Mesenchymal stem cell (in vitro differentiated cells and primary cell): ENCODE data around the gene HOXC10.
A peak's percentile ranks its signal among the peaks of the same experiment; 100 is the strongest.

Experiments used
- DNase-seq: peaks from one replicate; pipeline ENCODE4 v3.0.0-alpha.2; 2013
- H2AFZ ChIP-seq: one replicate; pipeline ENCODE4 v1.6.1; 2013; ENCODE audit warnings: low read depth, mild to moderate bottlenecking, control low read depth, inconsistent platforms, low read length, moderate library complexity
- H2AK5ac ChIP-seq: 2 replicates; pipeline ENCODE4 v1.6.1; 2013; ENCODE audit warnings: low read length, moderate library complexity, mild to moderate bottlenecking, inconsistent platforms; ENCODE audit not compliant: severe bottlenecking
- H2BK120ac ChIP-seq: one replicate; pipeline ENCODE4 v1.6.1; 2013; ENCODE audit warnings: low read depth, mild to moderate bottlenecking, inconsistent platforms, low read length, moderate library complexity
- H2BK12ac ChIP-seq, 2 experiments: one replicate each; pipeline ENCODE4 v1.6.1; 2013; ENCODE audit warnings: inconsistent platforms in 2 of 2, low read length in 2 of 2, mild to moderate bottlenecking in 2 of 2, moderate library complexity in 2 of 2, control low read depth in 1 of 2
- H2BK15ac ChIP-seq: one replicate; pipeline ENCODE4 v1.6.1; 2013; ENCODE audit warnings: mild to moderate bottlenecking, low read depth, inconsistent platforms; ENCODE audit not compliant: poor library complexity, severe bottlenecking
- H2BK5ac ChIP-seq: 2 replicates; pipeline ENCODE4 v1.6.1; 2013; ENCODE audit warnings: low read depth, mild to moderate bottlenecking, low read length, control low read depth, inconsistent platforms; ENCODE audit not compliant: poor library complexity, severe bottlenecking
- H3K14ac ChIP-seq, 2 experiments: one replicate each; pipeline ENCODE4 v1.6.1; 2013; ENCODE audit warnings: inconsistent platforms in 2 of 2, low read length in 2 of 2, control low read depth in 1 of 2, mild to moderate bottlenecking in 1 of 2, moderate library complexity in 1 of 2
- H3K18ac ChIP-seq, 2 experiments: one replicate each; pipeline ENCODE4 v1.6.1; 2013; ENCODE audit warnings: inconsistent platforms in 2 of 2, low read length in 2 of 2, control low read depth in 1 of 2, low read depth in 1 of 2, mild to moderate bottlenecking in 1 of 2
- H3K23ac ChIP-seq, 2 experiments: one replicate each; pipeline ENCODE4 v1.6.1; 2013; ENCODE audit warnings: inconsistent platforms in 2 of 2, low read length in 2 of 2, mild to moderate bottlenecking in 2 of 2, moderate library complexity in 2 of 2, control low read depth in 1 of 2
- H3K27ac ChIP-seq: 2 replicates; pipeline ENCODE4 v1.5.1; 2013; ENCODE audit warnings: mild to moderate bottlenecking, moderate library complexity, low read length, control low read depth, inconsistent platforms; ENCODE audit not compliant: poor library complexity, severe bottlenecking
- H3K27me3 ChIP-seq, 2 experiments: 2 replicates each; pipeline versions ENCODE4 v1.6.1 to v1.7.0; 2013; ENCODE audit warnings: low read length in 2 of 2, mild to moderate bottlenecking in 2 of 2, moderate library complexity in 2 of 2, control low read depth in 1 of 2, inconsistent platforms in 1 of 2; ENCODE audit not compliant: control insufficient read depth in 1 of 2, insufficient read depth in 1 of 2
- H3K36me3 ChIP-seq, 2 experiments: 2 replicates each; pipeline versions ENCODE4 v1.6.1 to v1.7.0; 2013; ENCODE audit warnings: low read length in 2 of 2, control low read depth in 1 of 2, inconsistent platforms in 1 of 2, low read depth in 1 of 2, mild to moderate bottlenecking in 1 of 2; ENCODE audit not compliant: insufficient read depth in 2 of 2, control insufficient read depth in 1 of 2
- H3K4ac ChIP-seq, 2 experiments: one replicate each; pipeline ENCODE4 v1.6.1; 2013; ENCODE audit warnings: inconsistent platforms in 2 of 2, low read length in 2 of 2, mild to moderate bottlenecking in 2 of 2, moderate library complexity in 2 of 2, control low read depth in 1 of 2, low read depth in 1 of 2
- H3K4me1 ChIP-seq: 2 replicates; pipeline ENCODE4 v1.6.1; 2013; ENCODE audit warnings: low read depth, low read length, control low read depth; ENCODE audit not compliant: control insufficient read depth, insufficient read depth
- H3K4me2 ChIP-seq: 2 replicates; pipeline ENCODE4 v1.6.1; 2013; ENCODE audit warnings: low read length, mild to moderate bottlenecking, inconsistent platforms; ENCODE audit not compliant: poor library complexity, severe bottlenecking
- H3K4me3 ChIP-seq, 2 experiments: 2 replicates each; pipeline versions ENCODE4 v1.5.1 to v1.7.0; 2013; ENCODE audit warnings: low read length in 2 of 2, mild to moderate bottlenecking in 2 of 2, control low read depth in 1 of 2, low read depth in 1 of 2; ENCODE audit not compliant: insufficient read depth in 1 of 2
- H3K79me1 ChIP-seq: replicated peaks from 2 replicates; pipeline ENCODE4 v1.6.1; 2013; ENCODE audit warnings: mild to moderate bottlenecking, control low read depth, low read length, inconsistent platforms; ENCODE audit not compliant: poor library complexity, severe bottlenecking
- H3K9ac ChIP-seq: 2 replicates; pipeline ENCODE4 v1.7.0; 2013; ENCODE audit warnings: mild to moderate bottlenecking, low read length, moderate library complexity
- H3K9me3 ChIP-seq: 2 replicates; pipeline ENCODE4 v1.7.0; 2013; ENCODE audit warnings: mild to moderate bottlenecking, low read length; ENCODE audit not compliant: control insufficient read depth
- H4K8ac ChIP-seq: one replicate; pipeline ENCODE4 v1.6.1; 2013; ENCODE audit warnings: inconsistent platforms, mild to moderate bottlenecking, low read length, moderate library complexity
- H4K91ac ChIP-seq: one replicate; pipeline ENCODE4 v1.6.1; 2013; ENCODE audit warnings: mild to moderate bottlenecking, low read length, inconsistent platforms
- WGBS: methylation state at CpG from one replicate; pipeline ENCODE4 v1.1.7; 2013; ENCODE audit warnings: mixed read lengths; 5-methylcytosine and 5-hydroxymethylcytosine counted together

Gene HOXC10

DNA sequence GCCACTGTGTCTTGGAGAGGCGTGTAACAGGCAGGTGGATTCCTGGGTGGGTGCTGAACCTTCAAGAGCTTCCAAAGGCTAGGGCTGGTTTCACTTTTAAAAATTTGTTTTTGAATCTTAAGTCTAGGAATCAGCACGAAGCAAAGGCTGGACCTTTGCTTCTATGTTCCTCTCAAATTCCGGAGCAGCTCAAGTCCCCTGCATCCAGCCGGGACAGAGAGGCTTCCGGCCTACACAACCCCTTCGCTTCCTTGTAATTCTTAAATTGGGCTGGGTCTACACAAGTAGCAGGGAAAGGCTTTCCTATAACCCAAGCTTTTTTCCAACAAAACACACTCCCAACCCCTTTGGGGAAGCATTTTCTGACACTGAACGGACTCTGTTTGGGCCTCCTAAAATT is 21.9 kb upstream of the HOXC10 start:
- no peak overlapping the region for H3K18ac ChIP-seq
- H3K36me3 ChIP-seq: no peaks in the 10 kb centered on the region
- no peak overlapping the region for H2AFZ ChIP-seq
- no peak overlapping the region for H4K91ac ChIP-seq
- H3K79me1 ChIP-seq: no peaks in the 10 kb centered on the region
- no peak overlapping the region for H2AK5ac ChIP-seq
- H2BK12ac ChIP-seq: no peak overlapping the region
- H3K9me3 ChIP-seq: peaks cover 15% of the 10 kb centered on the region
- H4K8ac ChIP-seq: no peak overlapping the region
- no peak overlapping the region for H3K4me2 ChIP-seq
- H3K14ac ChIP-seq: no peak overlapping the region
- peaks cover 100% of the 10 kb centered on the region in 2 experiments for H3K27me3 ChIP-seq
- H3K9ac ChIP-seq: no peak overlapping the region
- H2BK120ac ChIP-seq: no peak overlapping the region
- no peak for DNase-seq
- H3K4ac ChIP-seq: no peak overlapping the region
- peaks cover 19% of the 10 kb centered on the region for H3K4me1 ChIP-seq
- whole genome bisulfite sequencing: 34% methylated on average over 7 of the region's 7 CpGs
- no peak overlapping the region for H3K4me3 ChIP-seq
- no peak overlapping the region for H2BK5ac ChIP-seq
- no peak overlapping the region for H3K23ac ChIP-seq
- H3K27ac ChIP-seq: no peak overlapping the region
- no peak overlapping the region for H2BK15ac ChIP-seq

DNA sequence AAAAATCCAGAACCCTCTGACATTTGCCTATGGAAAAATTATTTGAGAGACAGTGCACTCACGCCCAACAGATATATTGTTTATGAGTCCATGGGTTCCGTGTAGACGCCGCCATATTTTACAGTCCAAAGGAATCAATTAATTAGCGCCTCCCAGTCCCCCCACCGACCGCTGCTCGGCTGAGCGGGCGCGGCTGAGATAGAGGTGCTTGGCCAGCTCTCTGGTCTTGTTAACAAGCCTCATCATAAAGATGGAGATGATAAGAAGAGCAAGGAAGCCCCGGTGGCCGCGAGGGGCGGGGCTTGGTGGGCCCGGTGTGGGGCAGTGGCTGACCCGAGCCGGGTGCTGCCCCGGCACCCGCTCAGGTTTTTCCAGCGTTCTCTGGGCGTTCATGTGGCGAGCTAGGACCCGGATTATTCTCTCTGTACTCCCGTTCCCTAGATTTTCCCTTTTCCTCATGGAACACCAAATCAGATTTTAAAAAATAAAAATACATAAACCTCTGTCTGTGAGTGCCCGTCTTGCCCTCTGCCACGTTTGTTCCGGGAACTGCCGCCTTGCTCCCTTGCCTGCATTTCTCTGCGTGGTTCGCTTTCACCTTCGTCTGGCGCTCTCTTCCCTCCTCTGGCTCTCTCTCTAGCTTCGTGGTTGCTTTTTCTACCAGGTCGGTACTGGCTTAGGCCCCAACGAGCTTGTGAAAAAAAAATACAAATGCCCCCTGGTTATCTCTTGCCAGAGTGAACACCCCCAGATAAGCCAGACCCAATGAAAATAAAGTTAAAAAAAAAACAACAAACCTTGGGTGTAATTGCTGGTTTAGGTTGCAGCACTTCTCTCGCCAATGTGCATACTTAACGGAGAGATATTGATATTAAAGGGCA is 21.3 kb upstream of the HOXC10 start:
- no peak overlapping the region for H2AFZ ChIP-seq
- H3K4me3 ChIP-seq: no peak overlapping the region
- no peak overlapping the region for H3K9ac ChIP-seq
- H3K4me1 ChIP-seq: peaks cover 19% of the 10 kb centered on the region
- H2BK120ac ChIP-seq: no peak overlapping the region
- H3K4ac ChIP-seq: no peak overlapping the region
- H3K27me3 ChIP-seq: peaks cover 100% of the 10 kb centered on the region in 2 experiments
- H4K91ac ChIP-seq: no peak overlapping the region
- no peaks in the 10 kb centered on the region for H3K79me1 ChIP-seq
- peak overlapping the region in 1 of 2 experiments; percentile 24 for H3K23ac ChIP-seq
- H3K9me3 ChIP-seq: peaks cover 10% of the 10 kb centered on the region
- no peak overlapping the region for H3K27ac ChIP-seq
- WGBS: 12% methylated on average over 37 of the region's 38 CpGs
- H2BK5ac ChIP-seq: no peak overlapping the region
- no peak overlapping the region for H3K14ac ChIP-seq
- H2AK5ac ChIP-seq: no peak overlapping the region
- DNase-seq: no peak
- H3K18ac ChIP-seq: no peak overlapping the region
- H3K4me2 ChIP-seq: no peak overlapping the region
- H4K8ac ChIP-seq: no peak overlapping the region
- no peak overlapping the region for H2BK15ac ChIP-seq
- no peaks in the 10 kb centered on the region for H3K36me3 ChIP-seq
- H2BK12ac ChIP-seq: no peak overlapping the region

DNA sequence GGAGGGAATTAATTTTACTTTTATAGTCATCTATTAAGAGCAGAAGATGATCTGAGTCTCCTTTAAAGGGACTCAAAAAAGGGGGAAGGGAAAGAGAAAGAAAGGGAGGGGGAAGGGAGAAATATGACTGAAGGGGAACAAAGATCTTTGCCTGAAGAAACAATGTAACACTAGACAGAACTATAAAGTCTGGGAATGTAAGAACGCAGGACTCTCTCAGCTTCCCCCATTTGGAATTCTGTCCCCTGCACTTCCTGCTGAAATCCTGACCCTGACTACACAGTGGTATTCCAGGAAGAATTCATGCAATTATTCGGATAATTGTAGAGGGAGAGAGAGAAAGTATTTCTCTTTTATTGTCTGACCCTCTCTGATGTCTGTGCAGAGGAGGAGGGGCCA is 20.6 kb upstream of the HOXC10 start:
- Histone ChIP-seq H3K23ac (no peak overlapping the region), H2BK15ac (no peak overlapping the region), H4K91ac (no peak overlapping the region), H2AK5ac (no peak overlapping the region), H3K9me3 (peaks cover 10% of the 10 kb centered on the region), H3K14ac (no peak overlapping the region), H3K9ac (no peak overlapping the region), H3K4ac (no peak overlapping the region), H3K27ac (no peak overlapping the region), H2BK5ac (no peak overlapping the region), H3K36me3 (no peaks in the 10 kb centered on the region), H3K4me1 (peaks cover 19% of the 10 kb centered on the region), H3K18ac (no peak overlapping the region), H3K79me1 (no peaks in the 10 kb centered on the region), H2BK120ac (no peak overlapping the region), H3K4me3 (no peak overlapping the region), H2BK12ac (no peak overlapping the region), H4K8ac (no peak overlapping the region), H3K27me3 (peaks cover 100% of the 10 kb centered on the region in 2 experiments), H3K4me2 (no peak overlapping the region), H2AFZ (no peak overlapping the region)
- no peak for DNase-seq
- WGBS: 0% methylated on average over 1 of the region's 2 CpGs

DNA sequence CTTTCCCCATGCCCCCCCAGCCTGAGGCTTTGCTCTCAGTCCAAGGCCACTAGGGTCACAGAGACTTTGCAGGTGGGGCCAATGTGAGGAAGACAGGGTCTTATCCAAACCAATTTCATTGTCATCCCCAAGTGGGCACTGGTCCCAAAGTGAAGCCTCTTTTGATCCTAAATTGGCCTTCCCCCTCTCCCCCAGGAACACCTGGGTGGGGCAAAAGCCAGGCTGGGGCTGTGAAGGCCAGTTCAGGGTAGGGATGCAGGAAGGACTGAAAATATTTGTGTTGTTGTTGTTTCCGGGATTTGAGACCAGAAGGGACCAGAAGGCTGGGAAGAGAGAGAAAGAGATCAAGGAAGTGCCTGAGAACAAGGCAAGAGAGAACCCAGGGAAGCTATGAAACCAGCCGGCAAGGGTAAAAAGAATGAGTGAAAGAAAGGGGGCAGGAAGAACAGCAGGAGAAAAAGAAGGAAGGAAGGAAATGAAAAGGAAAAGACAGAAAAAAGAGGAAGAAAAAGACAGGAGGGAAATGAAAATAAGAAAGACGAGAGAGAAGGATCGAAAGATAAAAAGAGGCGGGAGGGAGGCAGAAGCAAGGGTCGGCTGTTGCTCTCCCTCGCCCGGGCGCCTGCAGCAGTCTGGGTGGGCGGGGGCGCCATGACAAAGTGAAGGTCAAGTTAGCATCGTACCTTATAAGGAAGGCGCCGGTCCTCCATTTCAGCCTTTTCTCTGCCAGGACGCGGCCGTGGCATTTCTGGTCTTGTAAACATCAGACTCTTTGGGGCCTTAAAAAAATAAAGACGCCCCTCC is 19.5 kb upstream of the HOXC10 start:
- H3K4me1 ChIP-seq: peaks cover 19% of the 10 kb centered on the region
- H2BK15ac ChIP-seq: no peak overlapping the region
- H3K18ac ChIP-seq: no peak overlapping the region
- H3K36me3 ChIP-seq: no peaks in the 10 kb centered on the region
- no peak overlapping the region for H4K8ac ChIP-seq
- no peak overlapping the region for H2BK5ac ChIP-seq
- H2AK5ac ChIP-seq: no peak overlapping the region
- H3K27me3 ChIP-seq: peaks cover 100% of the 10 kb centered on the region in 2 experiments
- H3K4ac ChIP-seq: no peak overlapping the region
- WGBS: under 1% methylated on average over 18 of the region's 18 CpGs
- H3K4me3 ChIP-seq: peak overlapping the region in 1 of 2 experiments; percentile 59
- no peak for DNase-seq
- no peak overlapping the region for H2BK120ac ChIP-seq
- H3K9me3 ChIP-seq: peaks cover under 1% of the 10 kb centered on the region
- no peak overlapping the region for H3K4me2 ChIP-seq
- H3K14ac ChIP-seq: no peak overlapping the region
- H2AFZ ChIP-seq: no peak overlapping the region
- no peak overlapping the region for H3K27ac ChIP-seq
- no peak overlapping the region for H2BK12ac ChIP-seq
- no peak overlapping the region for H4K91ac ChIP-seq
- H3K79me1 ChIP-seq: no peaks in the 10 kb centered on the region
- H3K23ac ChIP-seq: no peak overlapping the region
- peak overlapping the region; percentile 46 for H3K9ac ChIP-seq
